Endothelial cell of umbilical vein (primary cell): ENCODE results near the gene SRSF9. TPM values are rescaled to one million over a fixed set of nuclear protein-coding genes. Genes with fewer than 3 reads are reported as not detected.

Experiments used
- BruUV-seq: library from RNA; stranded (reverse); fragments of 400-500 nt; replicated peaks from 2 replicates; lab custom pipeline; 2021; lab: Mats Ljungman, UMichigan
- CTCF ChIA-PET: fragments of 300-600, 350-600 bp; sonication (Branson Sonifier 250); formaldehyde crosslinking; loops from one replicate; lab custom pipeline; 2021; ENCODE audit warnings: antibody characterized with exemption, inconsistent platforms; lab: Charles Lee
- POLR2A ChIA-PET: fragments of 300-600, 350-600 bp; sonication (Branson Sonifier 250); formaldehyde crosslinking; loops from one replicate; lab custom pipeline; 2021; ENCODE audit warnings: antibody characterized with exemption, inconsistent platforms; lab: Charles Lee
- DNase-seq: peaks from one replicate; pipeline ENCODE4 v3.0.0-alpha.2; 2011; ENCODE audit warnings: low read depth, low spot score
- FAIRE-seq: peaks from 2 replicates; lab custom pipeline; 2011; peaks lifted over from hg19 to GRCh38; lab: Jason Lieb, UNC
- H2AFZ ChIP-seq: 2 replicates; pipeline ENCODE4 v1.6.0; 2012; ENCODE audit warnings: low read depth, low read length, control low read depth, inconsistent platforms
- H3K27ac ChIP-seq: 2 replicates; pipeline ENCODE4 v1.5.1; 2011; ENCODE audit warnings: low read depth, mild to moderate bottlenecking, control low read depth, low read length, moderate library complexity; ENCODE audit not compliant: insufficient read depth
- H3K27me3 ChIP-seq, 2 experiments: 2 replicates each; pipeline versions ENCODE4 v1.6.0 to v1.6.1; 2011; ENCODE audit warnings: low read length in 2 of 2, mixed read lengths in 1 of 2; ENCODE audit not compliant: control insufficient read depth in 2 of 2, insufficient read depth in 2 of 2
- H3K36me3 ChIP-seq, 2 experiments: 2 replicates in 1 of 2; 3 replicates in 1 of 2; pipeline ENCODE4 v1.5.1; 2011; ENCODE audit warnings: low read length in 2 of 2, mild to moderate bottlenecking in 1 of 2, moderate library complexity in 1 of 2; ENCODE audit not compliant: control insufficient read depth in 2 of 2, insufficient read depth in 2 of 2; ENCODE audit errors: extremely low read depth in 1 of 2
- H3K4me1 ChIP-seq: 3 replicates; pipeline ENCODE4 v1.5.1; 2011; ENCODE audit warnings: mild to moderate bottlenecking, low read length; ENCODE audit not compliant: control insufficient read depth, insufficient read depth; ENCODE audit errors: extremely low read depth
- H3K4me2 ChIP-seq: 2 replicates; pipeline ENCODE4 v1.6.1; 2011; ENCODE audit warnings: low read length, control low read depth, mixed read lengths; ENCODE audit not compliant: insufficient read depth
- H3K4me3 ChIP-seq, 3 experiments: fragments of 200-600 bp in 1 of 3; sonication (generic), shearing (Covaris generic) in 1 of 3; replicated peaks in 1 of 3; 2 replicates each; pipeline ENCODE4 v1.5.1; 2011 to 2016; ENCODE audit warnings: control low read depth in 3 of 3, low read length in 3 of 3, mild to moderate bottlenecking in 2 of 3, inconsistent platforms in 1 of 3, low read depth in 1 of 3, moderate library complexity in 1 of 3; ENCODE audit not compliant: insufficient read depth in 1 of 3
- H3K79me2 ChIP-seq: 2 replicates; pipeline ENCODE4 v1.6.0; 2012; ENCODE audit warnings: low read length, inconsistent platforms; ENCODE audit not compliant: control insufficient read depth, insufficient read depth
- H3K9ac ChIP-seq: replicated peaks from 2 replicates; pipeline ENCODE3; 2011; ENCODE audit warnings: low read length, control low read depth; ENCODE audit not compliant: insufficient read depth; ENCODE audit errors: extremely low read depth
- H3K9me1 ChIP-seq: replicated peaks from 3 replicates; pipeline ENCODE4 v1.6.0; 2011; ENCODE audit warnings: mild to moderate bottlenecking, low read length; ENCODE audit not compliant: control insufficient read depth, insufficient read depth; ENCODE audit errors: extremely low read depth
- H3K9me3 ChIP-seq: replicated peaks from 2 replicates; pipeline ENCODE4 v1.5.1; 2012; ENCODE audit warnings: low read length, inconsistent platforms; ENCODE audit not compliant: control insufficient read depth, insufficient read depth
- H4K20me1 ChIP-seq: replicated peaks from 2 replicates; pipeline ENCODE3; 2011; ENCODE audit warnings: mild to moderate bottlenecking, low read length; ENCODE audit not compliant: control insufficient read depth, insufficient read depth; ENCODE audit errors: extremely low read depth
- CTCF ChIP-seq, 2 donors: IDR thresholded peaks; 1 replicate in 1 of 2; 2 replicates in 1 of 2; pipeline ENCODE4 v1.5.1; 2011; ENCODE audit warnings: low read length in 2 of 2, mild to moderate bottlenecking in 2 of 2, moderate library complexity in 2 of 2, control low read depth in 1 of 2, inconsistent platforms in 1 of 2, low read depth in 1 of 2; ENCODE audit not compliant: insufficient read depth in 1 of 2; ENCODE audit errors: extremely low read depth in 1 of 2
- EZH2 ChIP-seq: IDR thresholded peaks from 2 replicates; pipeline ENCODE4 v1.6.1; 2012; ENCODE audit warnings: borderline replicate concordance, low read depth, mild to moderate bottlenecking, moderate library complexity, low read length, inconsistent platforms; ENCODE audit not compliant: severe bottlenecking
- FOS ChIP-seq: IDR thresholded peaks from 2 replicates; pipeline ENCODE4 v1.6.1; 2011; ENCODE audit warnings: mild to moderate bottlenecking, low read length, moderate library complexity, borderline replicate concordance; ENCODE audit not compliant: insufficient read depth
- GATA2 ChIP-seq: IDR thresholded peaks from 2 replicates; pipeline ENCODE4 v1.7.0; 2011; ENCODE audit warnings: low read depth, mild to moderate bottlenecking, moderate library complexity, mixed read lengths, low read length; ENCODE audit not compliant: insufficient read length, insufficient read depth
- JUN ChIP-seq: IDR thresholded peaks from 2 replicates; pipeline ENCODE4 v1.6.1; 2011; ENCODE audit warnings: borderline replicate concordance, low read depth; ENCODE audit not compliant: insufficient read length, insufficient read depth
- MYC ChIP-seq: IDR thresholded peaks from one replicate; pipeline ENCODE4 v1.6.1; 2011; ENCODE audit warnings: mild to moderate bottlenecking, low read depth, low read length
- POLR2A ChIP-seq: IDR thresholded peaks from 2 replicates; pipeline ENCODE4 v1.6.1; 2012; ENCODE audit warnings: low read depth, mild to moderate bottlenecking, control low read depth, low read length
- POLR2AphosphoS5 ChIP-seq: IDR thresholded peaks from 2 replicates; pipeline ENCODE4 v1.6.1; 2012; ENCODE audit warnings: low read depth, mild to moderate bottlenecking, control low read depth, low read length, moderate library complexity; ENCODE audit not compliant: insufficient read depth
- dilution Hi-C: fragments of 300-500 bp; cut with MboI; formaldehyde crosslinking; loops from one replicate; pipeline ENCODE4 v1.15.0; 2019; ENCODE audit warnings: low sequenced_read_pairs; ENCODE audit not compliant: extremely low pct_ligation_motif_present
- intact Hi-C: fragments of 100-400 bp; cut with micrococcal nuclease; formaldehyde crosslinking; loops from one replicate; pipeline ENCODE4 v1.10.0; 2022
- polyA plus RNA-seq, 4 experiments: library from polyadenylated mRNA; depleted of rRNA in 3 of 4; stranded (reverse) in 3 of 4; unstranded in 1 of 4; fragments of >200 nt; gene quantifications; 2 replicates each; pipeline versions ENCODE4 v1.2.1 to v1.2.3, GENCODE V29; 2011 to 2012; ENCODE audit warnings: missing spikeins in 1 of 4
- total RNA-seq: library from RNA; stranded (reverse); gene quantifications from 2 replicates; pipeline ENCODE4 v1.2.3, GENCODE V29; 2021

The SRSF9 gene
- total and polyA plus RNA-seq, 2 donors (not counting 3 experiments of a cell fraction or from before 2014, with no cell fraction given) = 153 to 226 TPM

GRCh38 chr12:120422892-120423456 lies 46.6 kb downstream of the SRSF9 start:
- intact Hi-C loops = no loop called here
- Histone ChIP-seq H3K27me3 (no peaks in the 10 kb centered on the region), H3K9me3 (no peaks in the 10 kb centered on the region), H4K20me1 (no peaks in the 10 kb centered on the region), H3K9ac (no peak overlapping the region), H2AFZ (no peak overlapping the region), H3K4me3 (no peak overlapping the region), H3K4me2 (no peak overlapping the region), H3K4me1 (no peaks in the 10 kb centered on the region), H3K36me3 (no peaks in the 10 kb centered on the region), H3K27ac (no peak overlapping the region), H3K9me1 (no peaks in the 10 kb centered on the region), H3K79me2 (no peaks in the 10 kb centered on the region)
- POLR2A ChIA-PET = no interaction called here
- TF ChIP-seq FOS (no peak), EZH2 (no peak), MYC (no peak), GATA2 (no peak), JUN (no peak), CTCF (IDR thresholded peaks at IDR 0.05; ENCODE audit: extremely low read depth in 1 of 2, insufficient read depth in 1 of 2, low read depth in 1 of 2, low read length in 2 of 2) (no peak), POLR2A (no peak), POLR2AphosphoS5 (no peak)
- dilution Hi-C loops = no loop called here
- BruUV-seq = no TSS peak
- FAIRE-seq (no peak), DNase-seq (no peak)
- CTCF ChIA-PET = no interaction called here
